Left renal cortex interstitium (tissue), 4 donors: ENCODE measurements around the gene TPGS1. TPM values are rescaled to one million over a fixed set of nuclear protein-coding genes. Genes with fewer than 3 reads are reported as not detected.

Experiments used
- DNase-seq, 4 donors: peaks; one replicate each; pipeline ENCODE4 v3.0.0-alpha.2; 2013; ENCODE audit warnings: low read depth in 4 of 4, low spot score in 2 of 4, missing footprints in 1 of 4
- polyA plus RNA-seq, 4 donors: library from polyadenylated mRNA; unstranded; fragments of 120-200 nt; gene quantifications; one replicate each; pipeline ENCODE4 v1.2.1, GENCODE V29; 2013; ENCODE audit not compliant: insufficient read length in 4 of 4

Gene TPGS1
- polyA plus RNA-seq, 4 donors = 6.4 to 19.5 (median 14.0) TPM

GRCh38 chr19:495081-495401, 12.3 kb upstream of the TPGS1 start:
- DNase-seq = no peak

GRCh38 chr19:495402-496111, 11.7 kb upstream of the TPGS1 start:
- DNase-seq = no peak

DNA sequence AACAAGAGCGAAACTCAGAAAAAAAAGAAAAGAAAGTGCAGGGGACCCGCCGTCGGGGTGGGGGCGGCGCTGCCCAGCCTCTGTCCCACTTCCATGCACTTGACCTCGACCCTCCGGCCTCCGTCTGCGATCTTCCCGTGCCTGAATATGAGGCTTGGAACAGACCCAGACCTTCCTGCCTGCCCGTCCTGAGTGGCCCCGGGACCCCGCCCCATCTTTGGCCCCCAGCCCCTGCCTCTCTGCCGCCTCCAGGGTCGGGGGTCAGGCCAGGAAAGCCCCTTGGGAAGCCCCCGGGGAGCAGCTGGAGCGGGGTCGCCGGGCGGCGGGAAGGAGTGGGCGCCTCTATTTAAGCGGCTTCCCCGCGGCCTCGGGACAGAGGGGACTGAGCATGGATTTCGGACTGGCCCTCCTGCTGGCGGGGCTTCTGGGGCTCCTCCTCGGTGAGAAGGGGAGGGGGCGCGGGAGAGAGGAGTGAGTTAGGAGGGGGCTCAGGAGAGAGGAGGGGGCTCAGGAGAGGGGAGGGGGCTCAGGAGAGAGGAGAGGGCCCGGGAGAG, 11.1 kb upstream of the TPGS1 start, which contains the start of gene MADCAM1:
Gene MADCAM1 (plus strand): TSS at position 375 of the 554 bp plus-strand sequence. CDS start 14 bp downstream, at position 389.
- no peak for DNase-seq

GRCh38 chr19:496986-497385, 10.3 kb upstream of the TPGS1 start:
- DNase-seq = no peak

- DNase-seq = no peak
These were observed 9.8 kb upstream of the TPGS1 start for GRCh38 chr19:497491-497868.

DNA sequence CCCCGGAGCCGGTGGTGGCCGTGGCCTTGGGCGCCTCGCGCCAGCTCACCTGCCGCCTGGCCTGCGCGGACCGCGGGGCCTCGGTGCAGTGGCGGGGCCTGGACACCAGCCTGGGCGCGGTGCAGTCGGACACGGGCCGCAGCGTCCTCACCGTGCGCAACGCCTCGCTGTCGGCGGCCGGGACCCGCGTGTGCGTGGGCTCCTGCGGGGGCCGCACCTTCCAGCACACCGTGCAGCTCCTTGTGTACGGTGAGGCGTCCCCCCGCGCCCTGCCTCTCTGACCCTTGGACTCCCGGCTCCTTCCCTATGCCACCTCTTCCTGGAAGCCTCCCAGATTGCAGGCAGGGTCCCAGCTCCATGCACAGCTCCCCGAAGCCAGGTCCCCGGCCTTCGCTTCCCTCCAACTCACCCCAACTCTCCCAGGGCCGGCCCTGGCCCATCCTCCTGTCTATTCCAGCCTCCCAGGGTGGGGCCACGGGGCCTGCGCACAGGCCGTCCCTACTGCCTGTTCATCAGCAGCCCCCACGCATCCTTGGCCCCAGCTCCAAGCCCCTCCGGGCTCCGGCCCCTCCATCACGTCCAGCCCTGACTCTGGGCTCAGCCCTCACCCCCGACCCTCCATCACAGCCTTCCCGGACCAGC, 9.3 kb upstream of the TPGS1 start:
- no peak for DNase-seq

DNA sequence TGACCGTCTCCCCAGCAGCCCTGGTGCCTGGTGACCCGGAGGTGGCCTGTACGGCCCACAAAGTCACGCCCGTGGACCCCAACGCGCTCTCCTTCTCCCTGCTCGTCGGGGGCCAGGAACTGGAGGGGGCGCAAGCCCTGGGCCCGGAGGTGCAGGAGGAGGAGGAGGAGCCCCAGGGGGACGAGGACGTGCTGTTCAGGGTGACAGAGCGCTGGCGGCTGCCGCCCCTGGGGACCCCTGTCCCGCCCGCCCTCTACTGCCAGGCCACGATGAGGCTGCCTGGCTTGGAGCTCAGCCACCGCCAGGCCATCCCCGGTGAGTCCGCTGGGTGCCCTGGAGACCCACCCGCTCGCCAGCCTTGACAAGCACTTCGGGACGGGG, 8.8 kb upstream of the TPGS1 start:
- DNase-seq = no peak

DNA sequence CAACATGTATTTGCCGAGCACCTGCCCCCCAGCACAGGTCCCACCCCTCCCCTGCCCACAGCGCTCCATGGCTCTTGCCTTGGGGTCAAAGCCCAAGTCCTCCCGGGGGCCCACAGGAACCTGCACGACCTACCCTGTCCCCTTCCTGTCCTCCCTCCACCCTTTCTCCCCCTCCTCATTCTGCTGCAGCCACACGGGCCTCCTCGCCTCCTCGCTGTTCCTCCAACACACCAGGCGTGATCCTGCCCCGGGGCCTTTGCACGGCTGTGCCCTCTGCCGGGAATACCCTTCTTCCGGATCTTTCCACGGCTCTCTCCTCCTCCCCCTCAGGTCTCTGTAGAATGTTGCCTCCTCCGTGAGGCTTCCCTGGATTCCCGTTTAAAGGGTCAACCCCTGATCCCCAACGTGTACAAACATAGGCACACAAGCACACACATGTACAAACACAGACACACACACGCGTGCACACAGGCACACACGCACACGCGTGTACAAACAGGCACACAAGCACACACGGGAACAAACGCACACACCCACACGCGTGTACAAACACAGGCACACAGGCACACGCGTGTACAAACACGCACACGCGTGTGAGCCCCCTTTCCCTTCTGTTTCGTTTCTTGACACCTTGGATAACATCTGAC, 8.2 kb upstream of the TPGS1 start:
- no peak for DNase-seq

DNA sequence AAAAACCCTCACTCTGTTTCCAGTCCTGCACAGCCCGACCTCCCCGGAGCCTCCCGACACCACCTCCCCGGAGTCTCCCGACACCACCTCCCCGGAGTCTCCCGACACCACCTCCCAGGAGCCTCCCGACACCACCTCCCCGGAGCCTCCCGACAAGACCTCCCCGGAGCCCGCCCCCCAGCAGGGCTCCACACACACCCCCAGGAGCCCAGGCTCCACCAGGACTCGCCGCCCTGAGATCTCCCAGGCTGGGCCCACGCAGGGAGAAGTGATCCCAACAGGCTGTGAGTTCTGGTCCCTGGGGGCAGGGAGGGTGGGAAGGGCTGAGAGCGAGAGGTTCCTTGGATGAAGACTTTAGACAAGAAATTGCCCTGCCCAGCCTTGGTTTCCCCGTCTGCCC, 5.7 kb upstream of the TPGS1 start:
- DNase-seq = no peak

- DNase-seq = no peak
These were observed 2.7 kb upstream of the TPGS1 start for GRCh38 chr19:504616-505015.

DNA sequence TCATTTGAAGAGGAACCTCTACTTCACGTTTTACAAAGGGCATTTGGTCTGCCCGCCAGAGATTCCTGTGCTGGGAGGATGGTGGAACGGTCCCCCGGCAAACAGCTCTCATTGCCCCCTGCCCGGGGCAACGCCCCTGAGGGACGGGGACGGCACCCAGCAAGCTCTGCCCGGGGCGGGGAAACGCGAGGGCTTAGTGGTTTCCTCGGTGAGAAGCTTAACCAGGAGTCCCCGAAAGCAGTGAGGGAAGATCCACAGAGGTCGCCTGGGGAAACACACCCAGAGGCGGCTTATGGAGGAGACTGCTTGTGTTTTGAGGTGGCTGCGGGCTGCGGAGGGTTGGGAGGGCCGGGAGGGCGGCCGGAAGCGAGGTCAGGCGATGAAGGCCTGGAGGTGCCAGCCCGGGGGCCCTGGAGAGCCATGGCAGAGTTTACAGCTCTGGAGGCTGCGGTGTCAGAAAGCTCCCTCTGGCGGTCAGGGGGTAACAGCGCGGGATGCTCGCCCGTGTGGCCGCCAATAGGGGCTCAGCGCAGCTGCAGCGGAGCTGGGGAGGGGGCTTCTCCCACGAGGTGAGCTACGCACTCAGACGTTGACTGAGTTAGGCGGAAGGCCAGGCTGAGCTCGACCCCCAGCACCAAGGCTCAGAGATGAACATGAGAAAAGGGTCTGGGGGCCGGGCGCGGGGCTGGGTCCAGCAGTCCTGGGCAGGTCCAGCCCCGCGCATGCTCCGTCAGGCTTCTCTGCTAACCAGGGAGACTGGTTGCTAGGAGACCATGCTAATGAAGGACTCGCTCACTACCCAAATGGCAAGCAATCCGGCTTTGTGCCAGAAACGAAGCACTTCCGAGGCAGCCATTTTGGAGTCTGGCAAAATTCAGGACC, 652 bp upstream of the TPGS1 start:
- DNase-seq = peak; percentile 100

GRCh38 chr19:508204-509150, 1.2 kb downstream of the TPGS1 start:
- DNase-seq = no peak

- peak in 1 of 4 donors; percentile 66 for DNase-seq
These were observed 3.4 kb downstream of the TPGS1 start for GRCh38 chr19:510606-511100.

DNA sequence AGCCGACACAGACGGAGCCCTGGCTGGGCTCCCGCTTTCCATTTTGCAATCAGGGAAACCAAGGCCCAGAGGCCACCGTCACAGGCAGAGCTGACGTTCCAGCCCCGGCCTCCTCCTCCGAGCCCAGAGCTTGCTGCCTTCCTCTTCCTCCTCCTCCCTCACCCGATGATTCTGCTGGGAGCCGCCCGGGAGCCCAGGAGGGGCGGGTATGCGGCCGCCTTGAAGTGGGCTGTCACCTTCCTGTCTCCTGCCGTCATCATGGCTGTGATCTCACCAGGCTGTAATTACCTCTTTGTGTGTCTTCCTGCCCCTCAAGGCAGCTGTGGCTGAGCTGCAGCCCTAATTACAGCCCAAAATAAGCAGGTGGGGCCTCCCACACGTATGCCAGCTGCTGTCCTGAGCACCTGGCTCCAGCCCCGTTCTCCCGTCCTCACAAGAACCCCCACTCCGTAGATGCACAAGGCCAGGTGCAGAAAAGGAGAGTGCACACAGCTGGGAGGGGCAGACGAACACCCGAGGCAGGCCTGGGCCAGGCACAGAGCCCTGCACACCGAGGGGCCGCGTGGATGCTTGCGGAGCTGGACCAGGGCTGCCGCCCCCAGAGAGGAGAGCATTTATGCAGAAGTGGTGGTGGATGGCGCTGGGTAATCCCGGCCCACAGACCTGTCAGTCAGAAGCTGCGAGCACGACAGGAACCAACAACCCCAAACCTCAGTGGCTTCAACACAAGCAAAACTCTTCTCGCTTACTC, 4.0 kb downstream of the TPGS1 start:
- DNase-seq = no peak

DNA sequence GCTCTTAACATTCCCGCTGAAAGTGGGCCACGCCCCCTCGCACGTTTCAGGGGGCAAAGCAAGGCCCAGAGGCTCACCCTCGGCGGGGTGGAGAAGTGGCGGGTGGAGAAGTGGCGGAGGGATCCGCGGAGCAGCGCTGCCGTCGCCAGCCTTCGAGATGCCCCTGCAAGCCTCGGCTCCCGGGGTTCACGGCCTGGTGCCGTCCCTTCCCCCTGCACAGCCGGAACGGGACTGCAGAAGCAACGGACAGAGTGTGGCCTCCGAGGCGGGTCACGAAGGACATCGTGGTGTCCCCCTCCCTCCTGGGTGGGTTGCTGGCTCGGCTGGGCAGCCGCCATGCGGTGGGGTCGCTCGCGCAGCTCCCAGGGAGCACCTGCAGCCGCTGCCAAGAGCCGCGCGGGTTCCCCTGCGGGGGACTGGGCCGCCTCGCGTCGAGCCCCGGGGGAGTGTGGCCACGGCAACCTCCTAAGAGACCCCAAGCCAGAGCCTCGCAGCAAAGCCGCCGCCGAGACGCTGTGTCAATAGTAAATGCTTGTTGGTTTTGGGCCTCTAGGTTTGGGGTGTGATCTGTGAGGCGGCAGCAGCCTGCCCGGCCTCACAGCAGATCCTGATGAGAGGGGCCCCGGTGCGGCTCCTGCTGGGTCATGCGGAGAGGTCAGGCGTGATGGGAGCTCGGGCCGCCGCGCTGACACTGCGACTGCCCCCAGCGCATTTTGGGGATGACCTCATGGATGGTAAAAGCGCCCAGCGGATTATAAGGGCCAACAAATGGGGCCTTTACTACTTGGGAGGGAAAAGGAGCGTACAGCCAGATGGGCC, 5.5 kb downstream of the TPGS1 start:
- DNase-seq = no peak

DNA sequence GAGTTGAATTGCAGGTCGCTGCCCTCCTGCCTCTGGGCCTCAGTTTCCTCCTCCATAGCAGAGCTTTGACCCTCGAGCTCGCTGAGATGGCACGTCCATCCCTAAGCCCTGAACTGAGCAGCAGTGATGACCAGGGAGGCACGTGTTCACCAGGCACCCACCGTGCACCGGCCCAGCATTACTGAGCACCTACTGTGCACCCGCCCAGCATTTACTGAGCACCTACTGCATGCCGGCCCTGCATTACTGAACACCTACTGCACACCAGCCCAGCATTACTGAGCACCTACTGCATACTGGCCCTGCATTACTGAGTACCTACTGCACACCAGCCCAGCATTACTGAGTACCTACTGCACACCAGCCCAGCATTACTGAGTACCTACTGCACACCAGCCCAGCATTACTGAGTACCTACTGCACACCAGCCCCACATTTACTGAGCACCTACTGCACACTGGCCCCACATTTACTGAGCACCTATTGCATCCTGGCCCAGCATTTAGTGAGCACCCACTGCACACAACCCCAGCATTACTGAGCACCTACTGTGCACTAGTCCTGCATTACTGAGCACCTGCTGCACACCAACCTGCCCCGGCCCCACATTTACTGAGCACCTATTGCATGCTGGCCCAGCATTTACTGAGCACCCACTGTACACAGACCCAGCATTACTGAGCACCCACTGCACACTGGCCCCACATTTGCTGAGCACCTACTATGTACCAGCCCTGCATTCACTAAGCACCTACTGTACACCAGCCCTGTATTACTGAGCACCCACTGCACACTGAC, 6.3 kb downstream of the TPGS1 start:
- DNase-seq = no peak

DNA sequence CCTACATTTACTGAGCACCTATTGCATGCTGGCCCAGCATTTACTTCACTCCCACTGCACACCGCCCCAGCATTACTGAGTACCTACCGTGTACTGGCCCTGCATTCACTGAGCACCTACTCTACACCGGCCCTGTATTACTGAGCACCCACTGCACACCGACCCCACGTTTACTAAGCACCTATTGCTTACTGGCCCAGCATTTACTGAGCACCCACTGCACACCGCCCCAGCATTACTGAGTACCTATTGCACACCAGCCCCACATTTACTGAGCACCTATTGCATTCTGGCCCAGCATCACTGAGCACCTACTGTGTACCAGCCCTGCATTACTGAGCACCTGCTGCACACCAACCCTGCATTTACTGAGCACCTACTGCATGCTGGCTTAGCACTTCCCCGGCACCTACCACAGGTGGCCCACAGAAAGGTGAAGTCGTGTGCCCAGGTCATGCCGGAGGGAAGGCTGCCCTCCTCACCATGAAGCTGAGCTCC, 6.9 kb downstream of the TPGS1 start:
- no peak for DNase-seq
